Hippocampal formation (tissue), 2 donors: ENCODE data around the gene SRCIN1.

ENCODE experiments used
- DNase-seq, 2 donors: peaks; one replicate each; lab custom pipeline; 2025; lab: John Stamatoyannopoulos, UW

SRCIN1 gene

DNA sequence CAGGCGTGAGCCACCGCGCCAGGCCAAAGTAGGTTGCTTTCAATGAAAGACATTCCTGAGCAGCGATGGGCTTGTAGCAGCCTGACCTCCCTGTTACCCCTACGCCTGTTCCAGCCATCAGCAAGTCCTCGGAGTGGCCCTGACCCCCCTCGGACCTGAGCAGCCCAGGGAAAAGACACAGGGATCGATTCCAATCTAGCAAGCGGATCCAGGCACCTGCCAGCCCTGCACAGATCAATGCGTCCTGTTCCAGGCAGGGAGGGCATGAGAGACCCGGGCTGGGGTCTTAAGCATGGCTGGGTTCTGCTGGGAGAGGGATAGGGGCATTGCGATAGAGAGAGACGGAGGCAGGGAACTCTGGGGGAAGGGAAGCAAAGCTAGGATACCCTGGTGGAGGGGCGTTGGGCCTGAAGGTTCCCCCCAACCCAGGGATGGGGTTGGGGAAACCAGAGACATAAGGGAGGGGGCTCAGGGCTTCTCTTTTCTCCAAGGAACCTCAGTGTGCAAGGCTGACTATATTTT is 21.9 kb downstream of the SRCIN1 start:
- no peak for DNase-seq

DNA sequence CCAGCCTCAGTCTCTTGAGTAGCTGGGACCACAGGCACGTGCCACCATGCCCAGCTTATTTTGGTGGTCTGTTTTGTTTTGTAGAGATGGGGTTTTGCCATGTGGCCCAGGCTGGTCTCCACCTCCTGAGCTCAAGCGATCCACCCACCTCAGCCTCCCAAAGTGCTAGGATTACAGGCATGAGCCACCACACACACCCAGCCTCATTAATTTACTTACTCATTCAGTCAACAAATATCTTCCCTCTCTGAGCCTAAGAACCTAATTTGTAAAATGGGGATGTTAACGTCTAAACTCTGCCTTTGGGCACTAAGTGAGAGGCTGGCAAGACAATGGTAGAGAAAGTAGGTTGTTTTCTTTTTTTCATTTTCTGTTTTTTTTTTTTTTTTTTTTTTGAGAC is 22.6 kb downstream of the SRCIN1 start:
- no peak for DNase-seq

- DNase-seq = no peak
These were observed 23.7 kb downstream of the SRCIN1 start for GRCh38 chr17:38582069-38582468.

DNA sequence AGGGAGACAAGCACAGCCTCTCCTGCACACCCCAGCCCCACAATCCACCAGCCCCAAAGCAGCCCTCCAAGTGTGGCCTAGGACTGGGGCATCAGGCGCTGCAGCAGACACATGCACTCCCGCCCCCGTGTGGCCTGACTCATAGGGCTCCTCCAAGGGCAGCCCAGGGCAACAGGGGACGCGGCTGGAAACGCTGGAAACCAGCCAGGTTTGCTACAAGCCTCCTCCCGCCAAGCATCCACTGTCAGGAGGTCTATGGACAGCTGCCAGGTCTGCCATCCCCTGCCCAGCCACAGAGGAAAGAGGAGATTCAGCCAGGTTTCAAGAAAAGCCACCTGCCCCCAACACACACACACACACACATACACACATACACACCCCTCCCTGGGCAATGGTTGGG is 25.8 kb downstream of the SRCIN1 start:
- DNase-seq = peak in 1 of 2 donors; percentile 53

GRCh38 chr17:38579083-38579480 is 26.7 kb downstream of the SRCIN1 start:
- no peak for DNase-seq

GRCh38 chr17:38578229-38579082 is 27.3 kb downstream of the SRCIN1 start:
- no peak for DNase-seq

DNA sequence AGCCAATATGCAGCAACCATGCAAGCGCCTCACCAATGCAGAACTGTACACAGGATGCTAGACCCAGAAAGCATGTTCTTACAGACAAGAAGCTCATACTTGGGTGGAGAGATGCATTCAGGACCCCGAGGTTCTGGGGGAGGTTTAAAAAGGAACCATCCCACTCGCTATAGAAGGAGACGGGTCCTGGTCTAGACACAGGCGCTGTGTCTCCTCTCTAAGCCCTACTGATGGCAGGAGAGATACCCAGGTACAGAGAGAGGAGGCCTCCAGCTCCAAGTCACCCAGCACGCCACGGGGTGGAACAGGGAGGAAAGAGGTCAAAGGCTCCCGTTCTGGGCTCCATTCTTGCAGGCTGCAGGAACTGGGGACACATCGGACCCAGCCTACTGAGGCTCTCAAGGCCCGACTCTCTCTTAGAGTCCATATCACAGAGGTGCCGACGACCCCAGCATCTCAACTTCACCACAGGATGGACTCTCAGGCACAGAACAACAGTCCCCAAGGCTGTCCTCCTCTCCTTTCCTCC is 28.0 kb downstream of the SRCIN1 start:
- no peak for DNase-seq

DNA sequence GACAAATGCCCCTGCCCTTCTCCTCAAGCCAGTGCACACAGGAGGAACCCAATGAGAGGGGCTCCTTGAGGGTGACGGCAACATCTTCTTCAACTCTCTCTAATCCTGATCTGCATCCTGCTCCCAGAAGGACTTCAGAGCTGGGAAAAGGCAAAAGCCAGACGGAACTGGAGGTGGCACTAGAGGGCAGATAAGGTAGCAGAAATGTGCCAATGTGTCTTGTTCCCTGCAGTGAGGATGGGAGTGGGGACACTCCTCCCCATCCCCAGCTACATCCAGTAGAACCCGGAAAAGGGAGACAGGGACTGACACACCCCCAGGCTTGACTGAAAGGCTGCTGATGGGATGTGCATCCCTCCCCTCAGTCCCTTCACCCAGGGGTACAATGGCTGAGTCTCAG is 28.5 kb downstream of the SRCIN1 start:
- DNase-seq = no peak

DNA sequence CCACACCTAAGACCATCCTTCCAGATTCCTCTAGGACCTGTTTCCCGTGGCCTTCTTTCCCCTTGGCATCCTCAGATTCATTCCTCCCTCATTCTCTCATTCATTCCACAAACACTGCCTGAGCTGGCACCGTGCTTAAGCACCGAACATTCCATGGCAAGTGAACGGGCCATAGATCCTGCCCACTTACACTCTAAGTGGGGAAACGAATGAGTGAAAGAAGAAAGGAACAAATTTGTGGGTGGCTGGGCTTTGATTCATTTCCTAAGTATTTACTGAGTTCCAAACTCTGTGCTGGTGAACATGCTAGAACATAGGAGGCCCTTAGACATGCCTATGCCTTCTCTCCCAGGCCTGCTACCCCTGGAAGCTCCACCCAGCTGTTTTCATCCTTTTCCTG is 30.0 kb downstream of the SRCIN1 start:
- no peak for DNase-seq

DNA sequence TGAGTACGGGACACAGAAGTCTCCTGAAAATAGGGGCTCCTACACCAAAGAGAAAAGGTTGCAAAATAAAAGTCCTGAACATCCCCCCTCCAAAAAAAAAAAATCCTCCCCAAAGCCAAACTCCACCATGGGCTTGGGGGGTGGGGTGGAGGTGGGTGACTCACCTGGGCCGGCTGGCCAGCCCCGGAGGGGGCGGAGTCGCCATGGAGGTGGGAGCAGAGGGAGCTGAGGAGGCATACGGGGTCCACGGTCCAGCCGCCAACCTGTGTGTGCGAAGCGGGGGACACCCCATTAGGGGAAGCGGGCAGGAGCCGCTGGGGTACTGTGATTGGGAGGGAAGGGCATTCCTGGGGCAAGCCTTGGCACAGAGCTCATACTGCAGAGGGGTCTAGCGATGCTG is 31.0 kb downstream of the SRCIN1 start:
- DNase-seq = no peak

- DNase-seq = peak; percentile 29 to 71
These were observed 32.9 kb downstream of the SRCIN1 start for GRCh38 chr17:38572669-38573365.

DNA sequence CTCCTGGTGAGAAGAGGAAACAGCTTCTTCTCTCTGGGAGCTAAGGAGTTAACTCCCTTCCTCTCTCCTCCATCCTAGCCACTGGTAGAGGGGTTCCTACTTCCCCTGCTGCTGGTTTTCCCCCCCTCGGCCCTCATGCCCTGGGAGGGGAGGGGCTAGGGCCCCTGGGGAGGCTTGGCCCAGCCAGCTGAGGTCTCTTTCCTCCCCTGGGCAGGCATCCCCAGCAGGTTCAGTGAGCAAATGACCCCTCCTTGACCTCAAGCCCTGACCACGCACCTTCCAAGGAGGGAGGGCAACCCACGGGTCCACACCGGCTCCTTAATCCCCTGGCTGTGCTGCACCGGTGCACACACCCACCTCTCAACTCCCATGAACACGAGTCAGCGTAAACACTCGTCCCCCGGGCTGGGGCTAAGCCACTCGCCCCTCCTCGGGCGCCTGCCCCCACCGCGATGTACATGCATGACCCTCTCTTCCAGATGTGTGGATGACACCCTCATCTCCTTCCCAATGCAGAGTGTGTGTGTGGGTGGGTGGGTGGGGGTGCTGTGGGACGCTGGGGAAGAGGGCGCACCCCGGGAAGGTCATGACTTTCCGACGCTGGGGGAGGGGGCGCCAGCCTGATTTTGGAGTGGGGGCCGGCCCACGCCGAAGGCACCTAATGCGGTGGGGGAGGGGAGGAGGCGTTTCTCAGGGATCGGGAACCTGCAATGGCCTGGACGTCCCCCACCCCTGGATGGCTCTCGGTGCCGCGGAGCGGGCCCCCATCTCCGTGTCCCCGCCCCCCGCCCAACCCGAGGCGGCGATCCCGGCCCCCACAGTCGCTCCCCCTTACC is 33.7 kb downstream of the SRCIN1 start:
- DNase-seq = peak in 1 of 2 donors; percentile 26

- DNase-seq = peak; percentile 49 to 55
These were observed 35.8 kb downstream of the SRCIN1 start for GRCh38 chr17:38569701-38570512.

- DNase-seq = peak; percentile 73 to 83
These were observed 36.8 kb downstream of the SRCIN1 start for GRCh38 chr17:38568845-38569510.

DNA sequence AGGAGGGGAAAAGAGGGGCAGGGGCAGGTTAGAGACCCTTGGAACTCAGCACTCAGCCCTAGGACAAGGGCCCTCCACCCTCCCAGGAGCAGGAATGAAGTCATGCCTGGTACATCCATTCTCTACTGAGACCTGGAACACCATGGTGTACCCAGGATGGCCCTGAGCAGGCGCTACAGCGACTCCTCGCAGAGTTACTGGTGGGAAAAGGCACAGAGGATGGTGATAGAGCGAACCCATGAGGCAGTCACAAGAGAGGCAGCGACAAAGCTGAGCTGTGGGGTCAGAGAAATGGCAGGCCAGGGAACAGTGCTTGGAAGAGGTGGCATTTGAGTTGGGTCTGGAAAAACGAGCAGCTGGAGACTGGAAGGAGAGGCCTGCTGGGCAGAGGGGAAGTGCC is 37.5 kb downstream of the SRCIN1 start:
- no peak for DNase-seq

- DNase-seq = no peak
These were observed 38.4 kb downstream of the SRCIN1 start for GRCh38 chr17:38567350-38567749.

- no peak for DNase-seq
These were observed 39.1 kb downstream of the SRCIN1 start for GRCh38 chr17:38566666-38567031.

- no peak for DNase-seq
These were observed 39.7 kb downstream of the SRCIN1 start for GRCh38 chr17:38565853-38566665.

DNA sequence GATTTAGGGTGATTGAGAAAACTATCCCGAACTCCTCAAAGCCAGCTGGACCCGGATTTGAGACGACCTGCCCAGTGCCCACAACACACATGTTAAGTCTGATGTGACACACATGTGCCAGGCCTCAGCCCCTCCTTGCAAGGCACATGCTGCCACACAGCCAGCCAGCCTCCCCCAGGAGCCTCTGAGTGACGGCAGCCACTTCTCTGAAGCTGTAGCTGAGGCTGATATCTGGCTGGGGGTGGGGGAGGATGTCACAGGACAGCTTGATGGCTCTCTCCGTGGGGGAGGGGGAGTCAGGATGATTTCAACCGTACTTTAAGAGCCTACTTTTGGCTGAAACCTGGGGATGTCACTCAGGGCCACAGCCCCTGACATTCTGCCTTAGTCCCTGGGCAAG is 40.9 kb downstream of the SRCIN1 start:
- DNase-seq = no peak
